ENCODE results near the gene HEATR3. TPM values are rescaled to one million over a fixed set of nuclear protein-coding genes. Genes with fewer than 3 reads are reported as not detected.

The HEATR3 gene
- total RNA-seq, 1 donor from 2014 or later: 16.7 TPM

GRCh38 chr16:50136399-50136798 lies 70.6 kb downstream of the HEATR3 start:
- no peak for DNase-seq (ENCODE audit: extremely low spot score, unreplicated experiment)
- Mint-ChIP-seq H3K4me3 (no peak overlapping the region), H3K9me3 (no peaks in the 10 kb centered on the region), H3K4me1 (ENCODE audit: unreplicated experiment) (no peaks in the 10 kb centered on the region), H3K27me3 (no peaks in the 10 kb centered on the region), H3K36me3 (no peaks in the 10 kb centered on the region), H3K27ac (no peak overlapping the region)
- no peak for TF ChIP-seq CTCF (conservative IDR thresholded peaks at IDR 0.05)

- Mint-ChIP-seq H3K4me3 (no peak overlapping the region), H3K27ac (no peak overlapping the region), H3K27me3 (no peaks in the 10 kb centered on the region), H3K9me3 (no peaks in the 10 kb centered on the region), H3K4me1 (ENCODE audit: unreplicated experiment) (no peaks in the 10 kb centered on the region), H3K36me3 (no peaks in the 10 kb centered on the region)
- DNase-seq (ENCODE audit: extremely low spot score, unreplicated experiment): no peak
- TF ChIP-seq CTCF (conservative IDR thresholded peaks at IDR 0.05): no peak
These were observed 71.5 kb downstream of the HEATR3 start for GRCh38 chr16:50137268-50137667.

- DNase-seq (ENCODE audit: extremely low spot score, unreplicated experiment): no peak
- Mint-ChIP-seq H3K36me3 (no peaks in the 10 kb centered on the region), H3K4me3 (no peak overlapping the region), H3K27ac (no peak overlapping the region), H3K27me3 (no peaks in the 10 kb centered on the region), H3K9me3 (no peaks in the 10 kb centered on the region), H3K4me1 (ENCODE audit: unreplicated experiment) (no peaks in the 10 kb centered on the region)
- TF ChIP-seq CTCF (conservative IDR thresholded peaks at IDR 0.05): no peak
These were observed 73.8 kb downstream of the HEATR3 start for GRCh38 chr16:50139580-50139979.

- DNase-seq (ENCODE audit: extremely low spot score, unreplicated experiment): no peak
- Mint-ChIP-seq H3K27me3 (no peaks in the 10 kb centered on the region), H3K4me1 (ENCODE audit: unreplicated experiment) (peaks cover 4% of the 10 kb centered on the region), H3K9me3 (no peaks in the 10 kb centered on the region), H3K4me3 (no peak overlapping the region), H3K36me3 (no peaks in the 10 kb centered on the region), H3K27ac (no peak overlapping the region)
- TF ChIP-seq CTCF (conservative IDR thresholded peaks at IDR 0.05): no peak
These were observed 78.4 kb downstream of the HEATR3 start for GRCh38 chr16:50144211-50144610.

GRCh38 chr16:50146479-50147435 lies 81.0 kb downstream of the HEATR3 start:
- no peaks in the 10 kb centered on the region for H3K9me3 Mint-ChIP-seq
- H3K27ac Mint-ChIP-seq: no peak overlapping the region

More at GRCh38 chr16:50146479-50147435, 81.0 kb downstream of the HEATR3 start:
- Mint-ChIP-seq H3K4me3 (no peak overlapping the region), H3K4me1 (ENCODE audit: unreplicated experiment) (peaks cover 6% of the 10 kb centered on the region), H3K27me3 (no peaks in the 10 kb centered on the region), H3K36me3 (no peaks in the 10 kb centered on the region)
- DNase-seq (ENCODE audit: extremely low spot score, unreplicated experiment): no peak
- TF ChIP-seq CTCF (conservative IDR thresholded peaks at IDR 0.05): no peak
